BJ (cell line): ENCODE data around the gene GABARAPL1. TPM values are rescaled to one million over a fixed set of nuclear protein-coding genes. Genes with fewer than 3 reads are reported as not detected.

Source experiments
- CTCF ChIA-PET: fragments of 350-600 bp; formaldehyde crosslinking; extraction: SDS; loops from one replicate; lab custom pipeline; 2021; ENCODE audit warnings: antibody characterized with exemption, inconsistent platforms; lab: Yijun Ruan, JAX
- POLR2A ChIA-PET: fragments of 300-600 bp; sonication (Branson Sonifier 250); formaldehyde crosslinking; extraction: SDS; loops from one replicate; lab custom pipeline; 2021; ENCODE audit warnings: antibody characterized with exemption; lab: Charles Lee
- DNase-seq: peaks from one replicate; pipeline ENCODE4 v3.0.0-alpha.2; 2011; ENCODE audit warnings: low read depth
- H3K27me3 ChIP-seq: 2 replicates; pipeline ENCODE4 v1.6.0; 2011; ENCODE audit warnings: low read length; ENCODE audit not compliant: control insufficient read depth, insufficient read depth
- H3K36me3 ChIP-seq: 2 replicates; pipeline ENCODE4 v1.5.1; 2011; ENCODE audit warnings: low read length; ENCODE audit not compliant: control insufficient read depth, insufficient read depth
- H3K4me3 ChIP-seq: 2 replicates; pipeline ENCODE4 v1.5.1; 2011; ENCODE audit warnings: low read depth, mild to moderate bottlenecking, control low read depth, low read length
- CTCF ChIP-seq: IDR thresholded peaks from 2 replicates; pipeline ENCODE4 v1.5.1; 2011; ENCODE audit warnings: low read depth, mild to moderate bottlenecking, control low read depth, inconsistent platforms, low read length, moderate library complexity; ENCODE audit not compliant: insufficient read depth
- polyA plus RNA-seq: library from polyadenylated mRNA; depleted of rRNA; stranded (reverse); fragments of >200 nt; gene quantifications from 2 replicates; pipeline ENCODE4 v1.2.3, GENCODE V29; 2011

Gene GABARAPL1
- polyA plus RNA-seq, 1 experiment = 192 TPM

- Histone ChIP-seq H3K4me3 (no peak overlapping the region), H3K27me3 (no peaks in the 10 kb centered on the region), H3K36me3 (no peaks in the 10 kb centered on the region)
- DNase-seq = no peak
- ChIA-PET CTCF (interaction anchor here (0.9 to 1.7 kb wide), 5 partner anchors 17 to 24 kb away, joined by 3 to 10 read pairs (median 4); no protein-coding TSS in a partner anchor), POLR2A (interaction anchor here (0.6 kb wide), 1 partner anchor 395 kb away, joined by 5 read pairs; no protein-coding TSS in a partner anchor)
- TF ChIP-seq CTCF = no peak
Observed at GRCh38 chr12:10170216-10170615, 42.5 kb upstream of the GABARAPL1 start.

- no peak for TF ChIP-seq CTCF
- Histone ChIP-seq H3K27me3 (no peaks in the 10 kb centered on the region), H3K36me3 (no peaks in the 10 kb centered on the region), H3K4me3 (no peak within 1 kb of the TSS)
- no peak for DNase-seq
- ChIA-PET POLR2A (no interaction called here), CTCF (interaction anchor here (0.7 to 2.6 kb wide), 7 partner anchors 12 to 64 kb away, joined by 3 to 18 read pairs (median 3); no protein-coding TSS in a partner anchor)
Observed at GRCh38 chr12:10171973-10172728, 40.5 kb upstream of the GABARAPL1 start, which contains the start of gene OLR1. OLR1 (minus strand) TSS chr12:10172132; CDS start chr12:10172077, 55 bp downstream.

- CTCF ChIA-PET = interaction anchor here (1.3 kb wide), 1 partner anchor 22 kb away, joined by 6 read pairs; no protein-coding TSS in a partner anchor
- POLR2A ChIA-PET = no interaction called here
Observed at GRCh38 chr12:10174986-10175614, 37.6 kb upstream of the GABARAPL1 start.

GRCh38 chr12:10175846-10176636 lies 36.6 kb upstream of the GABARAPL1 start:
- TF ChIP-seq CTCF = no peak
- ChIA-PET CTCF (interaction anchor here (1.3 kb wide), 1 partner anchor 23 kb away, joined by 6 read pairs; no protein-coding TSS in a partner anchor), POLR2A (no interaction called here)
- no peaks in the 10 kb centered on the region for H3K27me3 ChIP-seq
- H3K4me3 ChIP-seq = no peak overlapping the region
- no peak for DNase-seq
- no peaks in the 10 kb centered on the region for H3K36me3 ChIP-seq

More at GRCh38 chr12:10174986-10175614, 37.6 kb upstream of the GABARAPL1 start:
- TF ChIP-seq CTCF = no peak
- Histone ChIP-seq H3K4me3 (no peak overlapping the region), H3K27me3 (no peaks in the 10 kb centered on the region), H3K36me3 (no peaks in the 10 kb centered on the region)
- DNase-seq = no peak
